HCT116 (cell line): ENCODE results near the gene ANKRD60. TPM values are rescaled to one million over a fixed set of nuclear protein-coding genes. Genes with fewer than 3 reads are reported as not detected.

ENCODE experiments used
- ATAC-seq: fragments of 200-7000 bp; cut with Tn5 transposase; 2 replicates; pipeline ENCODE4 v1.9.1; 2020; ENCODE audit warnings: mild to moderate bottlenecking, moderate library complexity
- BruUV-seq: library from RNA; stranded (reverse); fragments of 400-500 nt; replicated peaks from 2 replicates; lab custom pipeline; 2021; lab: Mats Ljungman, UMichigan
- CTCF ChIA-PET: fragments of 300-600 bp; sonication (Branson Sonifier 250); formaldehyde crosslinking; loops from one replicate; lab custom pipeline; 2021; ENCODE audit warnings: antibody characterized with exemption; lab: Charles Lee
- POLR2A ChIA-PET: fragments of 300-600, 350-600 bp; sonication (Branson Sonifier 250); formaldehyde crosslinking; loops from one replicate; lab custom pipeline; 2021; ENCODE audit warnings: antibody characterized with exemption; lab: Charles Lee
- RAD21 ChIA-PET, 2 experiments: fragments of 300-600 bp; sonication (Branson Sonifier 250); formaldehyde crosslinking; loops; one replicate each; lab custom pipeline; 2023; ENCODE audit warnings: low total read pairs in 2 of 2; ENCODE audit not compliant: uncharacterized antibody in 2 of 2, unreplicated experiment in 2 of 2, low non-redundant PET in 1 of 2; lab: Charles Lee
- DNase-seq: peaks from one replicate; pipeline ENCODE4 v3.0.0-alpha.2; 2010; ENCODE audit warnings: low read depth, low spot score
- H2AFZ ChIP-seq: fragments of 200-600 bp; shearing (Covaris generic), sonication (generic); 2 replicates; pipeline ENCODE4 v1.6.1; 2017; ENCODE audit warnings: low read depth, mixed run types, mixed read lengths, antibody characterized with exemption, low read length; ENCODE audit not compliant: poor library complexity, severe bottlenecking
- H3K27ac ChIP-seq: 2 replicates; pipeline ENCODE4 v1.5.1; 2012; ENCODE audit warnings: low read depth, low read length
- H3K27me3 ChIP-seq: fragments of 200-600 bp; sonication (generic); 2 replicates; pipeline ENCODE4 v1.6.1; 2016; ENCODE audit warnings: mixed run types, low read length, mixed read lengths; ENCODE audit not compliant: insufficient read depth
- H3K36me3 ChIP-seq, 2 experiments: fragments of 200-500 bp in 1 of 2; fragments of 200-600 bp in 1 of 2; sonication (Bioruptor generic) in 1 of 2; sonication (generic) in 1 of 2; 2 replicates each; pipeline versions ENCODE4 v1.5.1 to v1.6.1; 2014 to 2016; ENCODE audit warnings: low read length in 2 of 2, inconsistent platforms in 1 of 2, mixed read lengths in 1 of 2, mixed run types in 1 of 2; ENCODE audit not compliant: insufficient read depth in 2 of 2, control insufficient read depth in 1 of 2
- H3K4me1 ChIP-seq, 2 experiments: fragments of 200-600 bp in 1 of 2; sonication (generic) in 1 of 2; 2 replicates each; pipeline versions ENCODE4 v1.5.1 to v1.6.1; 2012 to 2017; ENCODE audit warnings: low read length in 2 of 2, inconsistent platforms in 1 of 2, mild to moderate bottlenecking in 1 of 2, mixed read lengths in 1 of 2, mixed run types in 1 of 2, moderate library complexity in 1 of 2; ENCODE audit not compliant: insufficient read depth in 2 of 2, control insufficient read depth in 1 of 2
- H3K4me2 ChIP-seq: fragments of 200-600 bp; sonication (generic); 2 replicates; pipeline ENCODE4 v1.6.1; 2017; ENCODE audit warnings: mixed run types, low read length, mixed read lengths
- H3K4me3 ChIP-seq, 2 experiments: fragments of 200-600 bp in 1 of 2; sonication (generic) in 1 of 2; replicated peaks in 1 of 2; 2 replicates each; pipeline ENCODE4 v1.5.1; 2011 to 2016; ENCODE audit warnings: low read length in 2 of 2, control low read depth in 1 of 2, low read depth in 1 of 2, mild to moderate bottlenecking in 1 of 2, mixed read lengths in 1 of 2, mixed run types in 1 of 2
- H3K79me2 ChIP-seq: fragments of 200-600 bp; sonication (generic); 2 replicates; pipeline ENCODE4 v1.6.1; 2017; ENCODE audit warnings: mild to moderate bottlenecking, mixed run types, low read length, moderate library complexity, mixed read lengths; ENCODE audit not compliant: insufficient read depth
- H3K9ac ChIP-seq: fragments of 200-600 bp; sonication (generic); 2 replicates; pipeline ENCODE4 v1.6.1; 2016; ENCODE audit warnings: low read length, mixed read lengths
- H3K9me2 ChIP-seq: fragments of 200-600 bp; sonication (generic), shearing (Covaris generic); 2 replicates; pipeline ENCODE4 v1.6.1; 2017; ENCODE audit warnings: mixed run types, mild to moderate bottlenecking, moderate library complexity; ENCODE audit not compliant: insufficient read depth
- H3K9me3 ChIP-seq, 2 experiments: fragments of 200-500 bp in 1 of 2; fragments of 200-600 bp in 1 of 2; sonication (Bioruptor generic) in 1 of 2; sonication (generic) in 1 of 2; 2 replicates each; pipeline ENCODE4 v1.6.1; 2014 to 2017; ENCODE audit warnings: low read length in 2 of 2, mixed read lengths in 2 of 2, inconsistent platforms in 1 of 2, low read depth in 1 of 2, mild to moderate bottlenecking in 1 of 2, mixed run types in 1 of 2, moderate library complexity in 1 of 2; ENCODE audit not compliant: control insufficient read depth in 1 of 2, insufficient read depth in 1 of 2
- H4K20me1 ChIP-seq: fragments of 200-600 bp; sonication (generic), shearing (Covaris generic); 2 replicates; pipeline ENCODE4 v1.6.1; 2017; ENCODE audit warnings: mixed run types, mild to moderate bottlenecking, moderate library complexity; ENCODE audit not compliant: insufficient read depth
- EGR1 ChIP-seq: IDR thresholded peaks from 2 replicates; pipeline ENCODE4 v1.6.1; 2012; ENCODE audit warnings: low read depth
- ELF1 ChIP-seq: IDR thresholded peaks from 2 replicates; pipeline ENCODE4 v1.6.1; 2012; ENCODE audit warnings: low read depth, borderline replicate concordance
- EZH2phosphoT487 ChIP-seq: fragments of 200-600 bp; IDR thresholded peaks from 2 replicates; pipeline ENCODE4 v1.6.1; 2018; ENCODE audit warnings: antibody characterized with exemption, borderline replicate concordance
- POLR2A ChIP-seq: IDR thresholded peaks from 2 replicates; pipeline ENCODE4 v1.7.0; 2011; ENCODE audit warnings: borderline replicate concordance; ENCODE audit not compliant: insufficient read depth, insufficient read length; ENCODE audit errors: extremely low read depth
- SP1 ChIP-seq: IDR thresholded peaks from 2 replicates; pipeline ENCODE4 v1.6.1; 2012; ENCODE audit warnings: low read depth
- SRF ChIP-seq: IDR thresholded peaks from 2 replicates; pipeline ENCODE4 v1.6.1; 2012; ENCODE audit warnings: low read depth
- TCF7L2 ChIP-seq: IDR thresholded peaks from 2 replicates; pipeline ENCODE4 v1.7.0; 2011; ENCODE audit warnings: borderline replicate concordance, inconsistent platforms; ENCODE audit not compliant: insufficient read depth, insufficient read length; ENCODE audit errors: extremely low read depth
- YY1 ChIP-seq: IDR thresholded peaks from 2 replicates; pipeline ENCODE4 v1.6.1; 2011; ENCODE audit warnings: low read length, low read depth, moderate library complexity, mild to moderate bottlenecking; ENCODE audit not compliant: insufficient replicate concordance; ENCODE audit errors: extremely low read depth
- ZFX ChIP-seq: fragments of 450-650 bp; IDR thresholded peaks from 2 replicates; pipeline ENCODE4 v1.6.1; 2017
- intact Hi-C: fragments of 100-400 bp; cut with micrococcal nuclease; formaldehyde crosslinking; loops from 2 replicates; pipeline ENCODE4 v1.10.0; 2022
- total RNA-seq: library from RNA; stranded (reverse); gene quantifications from one replicate; pipeline ENCODE4 v1.2.1, GENCODE V29; 2021; ENCODE audit not compliant: unreplicated experiment
- TF ChIP-seq, protein P1 (sequence below): IDR thresholded peaks from 2 replicates; pipeline ENCODE4 v1.6.1; 2012
- TF ChIP-seq, protein P2 (sequence below): IDR thresholded peaks from 2 replicates; pipeline ENCODE4 v1.6.1; 2012; ENCODE audit warnings: low read depth
- TF ChIP-seq, protein P3 (sequence below): IDR thresholded peaks from 2 replicates; pipeline ENCODE4 v1.6.1; 2011; ENCODE audit warnings: mild to moderate bottlenecking, low read length, moderate library complexity; ENCODE audit not compliant: insufficient replicate concordance; ENCODE audit errors: extremely low read depth

The ANKRD60 gene
- total RNA-seq, 1 experiment from 2014 or later = not detected

DNA sequence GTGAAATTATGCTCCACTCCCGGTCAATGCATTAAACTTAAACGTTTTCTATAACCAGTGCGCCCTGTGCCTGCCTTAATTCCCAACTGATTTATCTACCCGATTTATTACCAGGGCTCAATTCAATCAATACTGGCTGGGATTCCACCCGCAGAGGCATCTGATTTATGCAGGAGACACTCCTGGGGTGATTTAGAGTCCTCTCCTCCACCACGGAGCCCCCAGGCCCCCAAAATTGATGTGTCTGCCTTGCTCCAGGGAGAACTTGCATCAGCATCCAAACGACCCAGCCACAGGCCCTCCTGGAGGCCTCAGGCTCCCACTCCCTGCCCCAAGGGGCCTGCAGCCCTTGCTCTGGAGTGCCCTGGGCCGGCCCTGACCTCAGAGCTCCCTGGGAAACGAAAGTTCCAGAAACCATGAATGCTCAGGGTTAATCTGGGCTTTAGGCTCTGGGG lies 29.5 kb downstream of the ANKRD60 start:
- RAD21 ChIA-PET = no interaction called here
- ATAC-seq = no peak
- CTCF ChIA-PET = no interaction called here

More for the DNA sequence above, 29.5 kb downstream of the ANKRD60 start:
- TF ChIP-seq SP1 = no peak
- TF ChIP-seq, protein P1, sequence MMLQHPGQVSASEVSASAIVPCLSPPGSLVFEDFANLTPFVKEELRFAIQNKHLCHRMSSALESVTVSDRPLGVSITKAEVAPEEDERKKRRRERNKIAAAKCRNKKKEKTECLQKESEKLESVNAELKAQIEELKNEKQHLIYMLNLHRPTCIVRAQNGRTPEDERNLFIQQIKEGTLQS = no peak
- no peak for TF ChIP-seq TCF7L2
- no peak for TF ChIP-seq POLR2A
- no peak for TF ChIP-seq EGR1
- TF ChIP-seq SRF = no peak
- TF ChIP-seq ELF1 = no peak
- TF ChIP-seq, protein P2, sequence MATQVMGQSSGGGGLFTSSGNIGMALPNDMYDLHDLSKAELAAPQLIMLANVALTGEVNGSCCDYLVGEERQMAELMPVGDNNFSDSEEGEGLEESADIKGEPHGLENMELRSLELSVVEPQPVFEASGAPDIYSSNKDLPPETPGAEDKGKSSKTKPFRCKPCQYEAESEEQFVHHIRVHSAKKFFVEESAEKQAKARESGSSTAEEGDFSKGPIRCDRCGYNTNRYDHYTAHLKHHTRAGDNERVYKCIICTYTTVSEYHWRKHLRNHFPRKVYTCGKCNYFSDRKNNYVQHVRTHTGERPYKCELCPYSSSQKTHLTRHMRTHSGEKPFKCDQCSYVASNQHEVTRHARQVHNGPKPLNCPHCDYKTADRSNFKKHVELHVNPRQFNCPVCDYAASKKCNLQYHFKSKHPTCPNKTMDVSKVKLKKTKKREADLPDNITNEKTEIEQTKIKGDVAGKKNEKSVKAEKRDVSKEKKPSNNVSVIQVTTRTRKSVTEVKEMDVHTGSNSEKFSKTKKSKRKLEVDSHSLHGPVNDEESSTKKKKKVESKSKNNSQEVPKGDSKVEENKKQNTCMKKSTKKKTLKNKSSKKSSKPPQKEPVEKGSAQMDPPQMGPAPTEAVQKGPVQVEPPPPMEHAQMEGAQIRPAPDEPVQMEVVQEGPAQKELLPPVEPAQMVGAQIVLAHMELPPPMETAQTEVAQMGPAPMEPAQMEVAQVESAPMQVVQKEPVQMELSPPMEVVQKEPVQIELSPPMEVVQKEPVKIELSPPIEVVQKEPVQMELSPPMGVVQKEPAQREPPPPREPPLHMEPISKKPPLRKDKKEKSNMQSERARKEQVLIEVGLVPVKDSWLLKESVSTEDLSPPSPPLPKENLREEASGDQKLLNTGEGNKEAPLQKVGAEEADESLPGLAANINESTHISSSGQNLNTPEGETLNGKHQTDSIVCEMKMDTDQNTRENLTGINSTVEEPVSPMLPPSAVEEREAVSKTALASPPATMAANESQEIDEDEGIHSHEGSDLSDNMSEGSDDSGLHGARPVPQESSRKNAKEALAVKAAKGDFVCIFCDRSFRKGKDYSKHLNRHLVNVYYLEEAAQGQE = no peak
- TF ChIP-seq, protein P3, sequence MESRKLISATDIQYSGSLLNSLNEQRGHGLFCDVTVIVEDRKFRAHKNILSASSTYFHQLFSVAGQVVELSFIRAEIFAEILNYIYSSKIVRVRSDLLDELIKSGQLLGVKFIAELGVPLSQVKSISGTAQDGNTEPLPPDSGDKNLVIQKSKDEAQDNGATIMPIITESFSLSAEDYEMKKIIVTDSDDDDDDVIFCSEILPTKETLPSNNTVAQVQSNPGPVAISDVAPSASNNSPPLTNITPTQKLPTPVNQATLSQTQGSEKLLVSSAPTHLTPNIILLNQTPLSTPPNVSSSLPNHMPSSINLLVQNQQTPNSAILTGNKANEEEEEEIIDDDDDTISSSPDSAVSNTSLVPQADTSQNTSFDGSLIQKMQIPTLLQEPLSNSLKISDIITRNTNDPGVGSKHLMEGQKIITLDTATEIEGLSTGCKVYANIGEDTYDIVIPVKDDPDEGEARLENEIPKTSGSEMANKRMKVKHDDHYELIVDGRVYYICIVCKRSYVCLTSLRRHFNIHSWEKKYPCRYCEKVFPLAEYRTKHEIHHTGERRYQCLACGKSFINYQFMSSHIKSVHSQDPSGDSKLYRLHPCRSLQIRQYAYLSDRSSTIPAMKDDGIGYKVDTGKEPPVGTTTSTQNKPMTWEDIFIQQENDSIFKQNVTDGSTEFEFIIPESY = no peak
- TF ChIP-seq ZFX = no peak
- TF ChIP-seq YY1 = no peak
- TF ChIP-seq EZH2phosphoT487 = no peak
- H3K9me2 ChIP-seq = no peaks in the 10 kb centered on the region
- no peak overlapping the region for H3K27ac ChIP-seq
- H4K20me1 ChIP-seq = no peaks in the 10 kb centered on the region
- no peaks in the 10 kb centered on the region for H3K4me1 ChIP-seq
- H3K4me3 ChIP-seq = no peak overlapping the region
- POLR2A ChIA-PET = no interaction called here
- no peak overlapping the region for H3K9ac ChIP-seq
- H2AFZ ChIP-seq = no peak overlapping the region
- H3K9me3 ChIP-seq = no peaks in the 10 kb centered on the region
- BruUV-seq = no TSS peak
- no peak overlapping the region for H3K4me2 ChIP-seq
- DNase-seq = no peak
- no peaks in the 10 kb centered on the region for H3K79me2 ChIP-seq
- H3K27me3 ChIP-seq = peaks cover 16% of the 10 kb centered on the region; the same call in 1 of the 2 replicates
- H3K36me3 ChIP-seq = no peaks in the 10 kb centered on the region
- intact Hi-C loops = no loop called here
